ENCODE measurements around the gene CPOX.

The CPOX gene

DNA sequence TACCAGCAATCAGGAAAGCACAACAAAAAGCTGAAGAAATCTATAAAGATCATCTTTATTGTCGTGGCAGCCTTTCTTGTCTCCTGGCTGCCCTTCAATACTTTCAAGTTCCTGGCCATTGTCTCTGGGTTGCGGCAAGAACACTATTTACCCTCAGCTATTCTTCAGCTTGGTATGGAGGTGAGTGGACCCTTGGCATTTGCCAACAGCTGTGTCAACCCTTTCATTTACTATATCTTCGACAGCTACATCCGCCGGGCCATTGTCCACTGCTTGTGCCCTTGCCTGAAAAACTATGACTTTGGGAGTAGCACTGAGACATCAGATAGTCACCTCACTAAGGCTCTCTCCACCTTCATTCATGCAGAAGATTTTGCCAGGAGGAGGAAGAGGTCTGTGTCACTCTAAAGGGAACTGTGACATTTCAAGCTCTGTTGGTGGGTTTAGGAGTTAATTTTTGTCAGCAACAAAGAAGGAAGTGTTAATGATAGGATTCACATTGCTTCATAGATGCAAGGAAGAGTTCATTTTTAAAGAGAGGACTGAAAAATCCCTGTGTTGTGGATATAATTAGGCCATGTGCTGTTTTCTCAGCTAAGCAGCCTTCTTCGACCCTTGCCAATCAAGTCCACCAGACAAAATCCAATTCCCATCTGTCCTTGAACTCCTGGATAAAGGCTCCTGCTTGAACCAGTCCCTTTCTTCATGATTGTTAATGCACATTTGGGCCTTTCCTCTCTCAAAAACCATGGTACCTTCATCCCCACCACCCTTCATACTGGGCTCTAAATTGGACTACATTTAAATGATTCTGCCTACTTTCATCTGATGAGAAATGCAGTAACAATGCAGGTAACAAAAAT lies 60.5 kb downstream of the CPOX start:
- DNase-seq: no peak

DNA sequence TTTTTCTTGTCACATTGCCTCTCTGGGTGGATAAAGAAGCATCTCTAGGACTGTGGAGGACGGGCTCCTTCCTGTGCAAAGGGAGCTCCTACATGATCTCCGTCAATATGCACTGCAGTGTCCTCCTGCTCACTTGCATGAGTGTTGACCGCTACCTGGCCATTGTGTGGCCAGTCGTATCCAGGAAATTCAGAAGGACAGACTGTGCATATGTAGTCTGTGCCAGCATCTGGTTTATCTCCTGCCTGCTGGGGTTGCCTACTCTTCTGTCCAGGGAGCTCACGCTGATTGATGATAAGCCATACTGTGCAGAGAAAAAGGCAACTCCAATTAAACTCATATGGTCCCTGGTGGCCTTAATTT lies 61.2 kb downstream of the CPOX start:
- no peak for DNase-seq

DNA sequence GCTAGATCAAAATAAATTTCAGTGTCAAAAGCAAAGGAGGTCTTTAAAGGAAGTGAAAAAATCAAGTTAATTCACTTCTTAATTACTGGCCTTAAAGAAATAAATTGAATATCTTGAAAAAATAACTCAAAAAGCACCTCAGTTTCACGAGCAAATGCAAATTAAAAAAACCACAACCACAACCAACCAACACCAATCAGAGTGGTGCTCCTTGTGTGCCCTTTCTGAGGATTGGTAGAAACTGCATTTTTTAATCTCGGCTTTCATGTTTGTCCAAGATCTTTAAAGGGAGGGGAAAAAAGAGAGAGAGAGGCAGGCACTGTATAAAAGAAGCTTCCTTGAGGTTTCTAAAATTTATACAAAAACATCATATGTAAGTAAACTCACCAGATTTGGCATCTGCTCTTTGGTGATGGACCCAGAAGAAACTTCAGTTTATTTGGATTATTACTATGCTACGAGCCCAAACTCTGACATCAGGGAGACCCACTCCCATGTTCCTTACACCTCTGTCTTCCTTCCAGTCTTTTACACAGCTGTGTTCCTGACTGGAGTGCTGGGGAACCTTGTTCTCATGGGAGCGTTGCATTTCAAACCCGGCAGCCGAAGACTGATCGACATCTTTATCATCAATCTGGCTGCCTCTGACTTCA lies 61.7 kb downstream of the CPOX start, which contains the start of gene GPR15:
TSS of gene GPR15 (plus strand) at position 357 of the 653 bp plus-strand sequence. CDS start at position 413, 56 bp downstream.
- DNase-seq: no peak

DNA sequence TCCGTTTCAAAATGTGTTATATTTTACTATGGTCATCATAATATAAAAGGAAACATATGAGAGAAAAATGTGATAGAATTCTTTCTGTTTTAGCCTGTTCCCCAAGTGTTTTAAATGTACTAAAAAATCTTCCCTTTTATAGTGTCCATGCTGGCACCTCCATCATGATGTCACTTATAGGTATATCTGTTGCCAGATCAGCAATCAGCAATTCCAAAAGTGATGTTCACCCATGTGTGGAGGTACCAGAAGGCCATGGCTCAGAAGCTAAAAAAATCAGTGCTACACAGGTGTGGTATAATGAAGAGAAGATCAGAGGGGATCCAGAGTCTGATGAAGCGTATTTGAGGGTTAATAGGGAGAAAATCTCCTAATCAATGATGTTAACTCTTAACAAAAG lies 62.7 kb downstream of the CPOX start:
- no peak for DNase-seq

DNA sequence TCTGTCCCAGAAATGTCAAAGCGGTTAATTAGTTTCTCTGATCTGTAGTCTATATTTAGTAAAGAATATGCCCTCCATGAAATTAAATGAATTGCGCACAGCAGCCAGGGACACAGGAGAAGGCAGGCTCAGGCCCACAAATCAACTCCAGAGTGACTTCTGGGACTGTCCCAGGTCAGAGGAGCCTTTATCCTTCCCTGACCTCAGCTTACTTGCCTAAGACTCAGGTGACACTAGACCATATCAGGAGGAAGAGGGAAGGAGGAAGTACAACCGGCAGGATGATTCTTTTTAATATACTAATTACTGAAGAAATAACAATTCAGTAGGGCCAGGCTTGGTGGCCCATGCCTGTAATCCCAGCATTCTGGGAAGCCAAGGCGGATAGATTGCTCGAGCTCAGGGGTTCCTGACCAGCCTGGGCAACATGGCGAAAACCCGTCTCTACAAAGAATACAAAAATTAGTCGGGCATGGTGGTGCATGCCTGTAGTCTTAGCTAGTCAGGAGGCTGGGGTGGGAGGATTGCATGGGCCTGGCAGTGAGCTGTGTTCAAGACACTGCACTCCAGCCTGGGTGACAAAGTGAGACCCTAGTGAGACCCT lies 63.5 kb downstream of the CPOX start:
- DNase-seq: no peak

Measured in bone marrow (tissue), 2 donors.